ENCODE results near the gene RENBP.

Gene RENBP

GRCh38 chrX:153933748-153934147, 10.7 kb downstream of the RENBP start:
- DNase-seq (ENCODE audit: low read depth in 2 of 2), result no peak

GRCh38 chrX:153932220-153932915, 12.1 kb downstream of the RENBP start:
- DNase-seq (ENCODE audit: low read depth in 2 of 2), result no peak

- DNase-seq (ENCODE audit: low read depth in 2 of 2), result no peak
These were observed 12.7 kb downstream of the RENBP start for GRCh38 chrX:153931748-153932147.

GRCh38 chrX:153931151-153931550, 13.3 kb downstream of the RENBP start:
- no peak for DNase-seq (ENCODE audit: low read depth in 2 of 2)

- no peak for DNase-seq (ENCODE audit: low read depth in 2 of 2)
These were observed 14.2 kb downstream of the RENBP start for GRCh38 chrX:153930011-153930910.

- DNase-seq (ENCODE audit: low read depth in 2 of 2), result no peak
These were observed 14.9 kb downstream of the RENBP start for GRCh38 chrX:153929576-153929975.

GRCh38 chrX:153928846-153929245, 15.6 kb downstream of the RENBP start:
- DNase-seq (ENCODE audit: low read depth in 2 of 2), result no peak

GRCh38 chrX:153927922-153928760, 16.3 kb downstream of the RENBP start:
- peak; percentile 67 to 82 for DNase-seq (ENCODE audit: low read depth in 2 of 2)

GRCh38 chrX:153927672-153927921, 16.8 kb downstream of the RENBP start:
- no peak for DNase-seq (ENCODE audit: low read depth in 2 of 2)

- DNase-seq (ENCODE audit: low read depth in 2 of 2), result peak; percentile 41 to 46
These were observed 17.4 kb downstream of the RENBP start for GRCh38 chrX:153926858-153927671.

GRCh38 chrX:153926552-153926857, 17.9 kb downstream of the RENBP start:
- no peak for DNase-seq (ENCODE audit: low read depth in 2 of 2)

GRCh38 chrX:153925739-153926551, 18.5 kb downstream of the RENBP start, which contains the start of gene ARHGAP4:
TSS of gene ARHGAP4 (minus strand) at chrX:153926264. CDS start at chrX:153926202, 62 bp downstream.
- no peak for DNase-seq (ENCODE audit: low read depth in 2 of 2)

GRCh38 chrX:153925387-153925738, 19.1 kb downstream of the RENBP start:
- DNase-seq (ENCODE audit: low read depth in 2 of 2), result no peak

GRCh38 chrX:153924149-153924861, 20.1 kb downstream of the RENBP start:
- DNase-seq (ENCODE audit: low read depth in 2 of 2), result no peak

GRCh38 chrX:153922932-153923857, 21.2 kb downstream of the RENBP start:
- no peak for DNase-seq (ENCODE audit: low read depth in 2 of 2)

- no peak for DNase-seq (ENCODE audit: low read depth in 2 of 2)
These were observed 22.7 kb downstream of the RENBP start for GRCh38 chrX:153921511-153922446.

GRCh38 chrX:153921070-153921469, 23.4 kb downstream of the RENBP start:
- no peak for DNase-seq (ENCODE audit: low read depth in 2 of 2)

GRCh38 chrX:153920546-153920945, 23.9 kb downstream of the RENBP start:
- DNase-seq (ENCODE audit: low read depth in 2 of 2), result no peak
